GM18858 (cell line): ENCODE results near the gene SUGCT.

Experiments used
- ATAC-seq: cut with Tn5 transposase; IDR thresholded peaks from one replicate; pipeline ENCODE4 v1.9.1; 2021; ENCODE audit not compliant: unreplicated experiment

SUGCT gene

DNA sequence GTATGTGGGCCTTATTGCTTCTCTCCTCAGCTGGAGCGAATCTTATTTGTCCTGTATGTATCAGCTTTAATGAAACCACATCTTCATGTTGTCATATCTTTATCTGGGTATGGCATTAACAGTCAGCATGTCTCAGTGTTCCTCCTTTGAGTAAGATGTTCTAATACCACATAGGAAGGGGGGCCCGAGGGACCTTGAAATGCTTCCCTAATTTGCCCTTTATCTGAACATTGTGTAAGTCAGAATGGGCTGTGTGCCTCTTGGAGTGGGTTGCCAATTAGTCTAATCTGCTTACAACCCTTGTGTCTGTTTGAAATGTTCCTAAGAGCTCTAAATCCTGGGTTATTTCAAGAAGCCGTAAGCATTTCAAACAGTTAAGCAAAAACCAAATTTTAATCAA, 623.8 kb downstream of the SUGCT start:
- no peak for ATAC-seq

GRCh38 chr7:40760293-40760964, 625.6 kb downstream of the SUGCT start:
- ATAC-seq, result no peak

DNA sequence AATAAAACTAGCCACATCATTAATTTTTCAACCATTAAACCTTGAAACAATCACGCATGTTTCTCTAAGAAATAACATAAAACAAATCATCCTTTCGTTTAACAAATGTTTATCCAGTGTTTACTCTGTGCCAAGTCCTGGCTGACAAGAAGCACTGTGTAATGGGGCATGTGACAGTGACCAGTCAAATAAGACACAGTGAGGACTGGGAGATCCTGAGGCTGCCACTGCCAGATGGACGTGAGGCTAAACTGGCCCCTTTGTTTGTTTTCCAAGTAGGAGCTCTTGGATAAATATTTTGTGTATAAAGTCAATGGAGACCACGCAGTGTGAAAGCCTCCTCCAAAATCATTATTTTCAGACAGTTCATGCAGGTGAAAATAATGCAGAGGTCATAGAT, 626.2 kb downstream of the SUGCT start:
- ATAC-seq, result no peak

DNA sequence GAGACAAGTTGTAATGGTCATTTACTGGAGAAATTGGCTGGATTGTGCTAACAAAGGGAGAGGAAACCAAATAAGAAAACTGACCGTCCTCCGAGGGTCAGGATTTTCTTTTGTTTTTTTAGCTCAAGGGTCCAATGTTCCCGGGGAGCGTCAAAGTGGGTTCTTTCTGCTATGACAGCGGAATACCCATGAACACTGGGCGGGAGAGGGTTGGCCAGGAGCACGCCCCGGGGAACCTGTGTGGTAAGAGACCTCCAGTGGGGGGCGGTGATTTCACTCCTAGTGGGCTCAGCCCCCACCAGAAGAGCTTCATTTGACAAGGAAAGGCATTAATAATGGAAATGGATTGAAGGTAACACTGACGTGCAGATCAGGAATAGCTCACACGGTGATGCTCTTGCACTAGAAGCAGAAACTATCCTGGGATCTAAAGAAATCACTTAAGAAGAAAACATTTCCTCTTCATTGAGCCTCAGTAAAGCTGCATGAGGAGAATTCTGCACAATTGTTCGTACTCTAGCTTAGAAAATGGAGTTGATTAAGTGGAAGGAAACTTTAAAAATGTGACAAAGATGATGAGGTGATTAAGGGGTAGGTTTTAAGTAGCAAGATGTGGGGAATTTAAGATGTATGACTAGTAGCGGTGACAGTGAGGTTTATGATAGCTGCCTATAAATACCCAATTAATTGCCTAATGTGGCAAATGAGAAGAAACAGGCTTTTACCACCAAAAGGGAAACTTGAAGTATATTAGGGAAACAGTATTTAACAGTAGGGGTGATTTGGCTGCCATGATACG, 627.2 kb downstream of the SUGCT start:
- no peak for ATAC-seq

DNA sequence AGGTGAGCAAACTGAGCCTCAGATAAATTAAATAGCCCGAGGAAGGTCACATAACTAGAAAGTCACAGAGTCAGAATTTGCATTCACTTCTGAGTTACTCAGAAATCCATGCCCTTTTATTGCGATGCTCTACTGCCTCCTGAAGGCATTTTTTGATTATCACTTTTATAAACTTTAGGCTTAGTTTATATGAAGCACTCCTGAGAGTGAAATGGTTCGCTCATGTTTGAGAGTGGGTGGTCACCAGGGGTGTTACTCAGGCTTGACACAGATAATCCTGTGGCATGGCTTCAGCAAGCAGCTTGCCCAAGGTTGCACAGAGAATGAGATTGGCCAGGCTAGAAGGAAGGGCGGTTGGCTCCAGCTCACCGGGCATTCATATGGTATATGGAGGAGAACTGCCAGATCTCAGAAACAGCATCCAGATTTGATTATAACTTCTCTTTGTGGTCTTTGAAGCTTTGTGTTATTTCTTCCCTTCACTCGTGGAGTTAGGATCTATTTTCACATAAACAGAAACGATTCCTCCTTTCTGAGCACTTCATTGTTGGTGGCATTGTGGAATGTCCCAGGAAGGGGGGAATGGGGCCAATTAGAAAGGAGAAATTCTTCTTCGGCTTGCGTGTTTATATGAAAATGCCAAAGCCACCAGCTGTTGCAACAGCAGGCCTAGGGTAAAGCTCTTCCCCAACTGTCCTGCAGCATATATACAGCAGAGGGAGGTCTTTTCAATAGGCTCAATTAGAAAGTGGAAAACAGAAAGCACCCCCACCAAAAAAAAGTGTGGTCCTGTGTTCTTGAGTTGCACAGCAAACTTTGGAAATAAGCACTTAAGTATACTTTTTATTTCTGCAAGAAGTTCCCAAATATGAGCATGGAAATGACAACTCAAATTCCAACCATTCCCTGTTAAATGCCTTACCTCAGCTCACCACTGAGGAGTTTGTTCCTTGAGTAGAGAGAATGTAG, 628.8 kb downstream of the SUGCT start:
- no peak for ATAC-seq

DNA sequence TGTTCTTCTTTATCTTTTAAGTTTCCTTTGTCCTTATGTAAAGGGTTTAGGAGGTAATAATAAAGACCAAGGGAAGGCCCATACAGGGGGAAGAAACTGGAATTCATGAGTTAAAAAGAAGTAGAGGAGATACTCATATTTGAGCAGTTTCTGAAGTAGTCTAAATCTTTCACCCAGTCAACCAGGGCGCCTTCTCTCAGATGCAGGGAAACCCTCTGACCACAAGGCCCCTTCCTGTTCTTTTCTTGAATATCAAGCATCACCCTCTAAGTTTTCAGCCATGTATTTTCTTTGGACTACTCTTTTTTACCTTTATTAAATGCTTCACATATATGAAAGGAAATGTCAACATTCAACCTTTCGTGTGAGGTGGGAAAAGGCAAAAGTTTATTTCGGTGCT, 630.8 kb downstream of the SUGCT start:
- no peak for ATAC-seq

- no peak for ATAC-seq
Observed at GRCh38 chr7:40772096-40772495, 637.3 kb downstream of the SUGCT start.

DNA sequence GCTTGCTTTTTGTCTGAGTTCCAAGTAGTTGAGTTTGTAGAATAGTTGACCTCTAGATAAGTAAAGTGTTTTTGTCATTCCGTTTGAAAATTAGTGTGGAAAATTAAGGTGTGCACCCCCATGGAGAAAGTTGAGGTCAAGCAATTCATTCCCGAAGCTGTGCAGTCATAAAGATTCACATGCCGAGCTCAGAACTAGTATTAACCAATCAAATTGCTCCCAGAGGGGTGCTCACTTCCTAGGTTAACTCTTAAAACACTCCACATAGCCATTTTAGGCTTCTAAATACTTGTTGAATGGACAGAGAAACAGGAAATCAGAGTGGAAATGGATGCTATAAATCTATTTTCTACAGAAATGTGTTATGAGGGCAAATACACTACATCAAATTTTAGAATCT, 638.9 kb downstream of the SUGCT start:
- ATAC-seq, result no peak

DNA sequence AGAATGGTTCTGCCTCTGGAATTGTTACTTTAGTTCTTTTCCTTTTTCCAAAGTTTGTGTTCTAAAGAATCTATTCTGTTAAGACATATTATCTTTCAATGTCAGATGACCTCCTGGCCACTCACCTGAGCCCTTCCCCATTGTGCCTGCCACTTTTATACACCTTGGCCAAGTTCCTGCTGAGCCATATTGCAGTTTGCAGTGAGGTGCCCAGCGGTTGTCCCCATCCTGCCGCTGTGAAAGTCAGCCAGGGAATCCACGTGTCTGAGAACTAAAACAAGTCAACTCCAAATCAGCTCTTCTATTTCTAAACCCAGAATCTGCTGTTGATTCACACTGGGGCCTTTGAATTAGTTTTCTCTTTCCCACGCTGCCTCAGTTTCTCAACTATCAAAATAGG, 641.1 kb downstream of the SUGCT start:
- no peak for ATAC-seq

GRCh38 chr7:40777730-40778312, 643.0 kb downstream of the SUGCT start:
- ATAC-seq, result no peak

- ATAC-seq, result no peak
Observed at GRCh38 chr7:40780460-40780859, 645.7 kb downstream of the SUGCT start.

GRCh38 chr7:40782836-40783235, 648.0 kb downstream of the SUGCT start:
- ATAC-seq, result no peak

GRCh38 chr7:40784176-40784575, 649.4 kb downstream of the SUGCT start:
- no peak for ATAC-seq

DNA sequence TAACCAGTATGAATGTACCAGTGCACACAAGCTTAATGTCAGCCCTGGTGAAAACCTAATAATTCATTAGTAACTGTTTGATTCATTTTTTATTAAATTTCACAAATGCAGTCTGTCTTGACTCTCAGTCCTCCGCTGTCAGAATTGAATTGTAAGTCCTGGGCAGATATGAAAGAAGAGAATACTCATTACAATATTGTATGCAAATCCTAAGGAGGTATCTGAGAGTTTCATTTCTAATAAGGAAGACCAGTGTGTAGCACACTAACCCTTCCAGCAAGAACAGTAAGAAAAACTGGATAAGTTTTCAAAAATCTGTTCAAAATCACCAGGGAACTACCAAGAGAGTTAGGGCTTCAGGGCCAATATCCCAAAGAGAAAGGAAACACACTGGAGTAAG, 652.1 kb downstream of the SUGCT start:
- no peak for ATAC-seq

DNA sequence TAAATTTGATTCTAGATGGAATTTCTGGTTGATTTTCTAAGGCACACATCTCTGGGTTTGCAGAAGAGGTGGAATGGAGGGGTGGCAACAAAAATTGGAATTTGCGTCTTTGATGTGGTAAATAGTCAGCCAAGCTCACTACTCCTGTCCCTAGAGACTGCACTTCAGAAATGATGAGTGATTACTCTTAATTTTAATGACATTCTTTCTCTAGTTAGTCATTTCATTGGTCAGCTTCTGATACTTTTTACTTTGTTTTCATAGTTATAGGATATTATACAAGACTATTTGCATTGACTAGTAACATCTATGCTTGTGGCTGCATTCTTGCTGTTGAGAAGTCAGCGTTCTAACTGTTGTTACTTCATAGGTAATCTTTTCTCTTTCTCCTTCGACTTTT, 658.3 kb downstream of the SUGCT start:
- ATAC-seq, result no peak

- ATAC-seq, result no peak
Observed at GRCh38 chr7:40795607-40796006, 660.8 kb downstream of the SUGCT start.

DNA sequence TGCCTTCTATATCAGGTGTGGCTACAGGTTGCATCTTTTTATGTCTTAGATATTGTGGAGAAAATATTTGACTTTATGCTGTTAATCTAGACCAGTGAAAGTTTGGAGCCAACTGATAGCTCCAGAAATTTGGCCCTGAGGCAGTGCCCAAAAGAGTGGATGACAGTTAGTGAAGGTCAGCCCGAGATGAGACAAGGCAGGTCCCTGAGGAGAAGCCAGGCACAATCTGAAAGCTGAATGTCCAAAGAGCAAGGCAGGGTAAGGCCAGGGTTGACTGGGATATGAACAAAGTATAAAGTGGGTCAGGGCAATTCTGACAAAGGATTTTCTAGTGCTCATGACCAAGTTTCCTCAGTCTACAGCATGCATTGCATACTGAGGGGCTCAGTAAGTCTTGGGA, 661.9 kb downstream of the SUGCT start:
- no peak for ATAC-seq

- ATAC-seq, result no peak
Observed at GRCh38 chr7:40798613-40799012, 663.8 kb downstream of the SUGCT start.

- ATAC-seq, result no peak
Observed at GRCh38 chr7:40799493-40800403, 664.9 kb downstream of the SUGCT start.

GRCh38 chr7:40800771-40801170, 666.0 kb downstream of the SUGCT start:
- no peak for ATAC-seq
